ENCODE results near the gene SLCO4A1. TPM values are rescaled to one million over a fixed set of nuclear protein-coding genes. Genes with fewer than 3 reads are reported as not detected.

The SLCO4A1 gene
- total and polyA plus RNA-seq, 2 of the 4 experiments (the other 2 are of a cell fraction) = 0.72 to 1.1 TPM

DNA sequence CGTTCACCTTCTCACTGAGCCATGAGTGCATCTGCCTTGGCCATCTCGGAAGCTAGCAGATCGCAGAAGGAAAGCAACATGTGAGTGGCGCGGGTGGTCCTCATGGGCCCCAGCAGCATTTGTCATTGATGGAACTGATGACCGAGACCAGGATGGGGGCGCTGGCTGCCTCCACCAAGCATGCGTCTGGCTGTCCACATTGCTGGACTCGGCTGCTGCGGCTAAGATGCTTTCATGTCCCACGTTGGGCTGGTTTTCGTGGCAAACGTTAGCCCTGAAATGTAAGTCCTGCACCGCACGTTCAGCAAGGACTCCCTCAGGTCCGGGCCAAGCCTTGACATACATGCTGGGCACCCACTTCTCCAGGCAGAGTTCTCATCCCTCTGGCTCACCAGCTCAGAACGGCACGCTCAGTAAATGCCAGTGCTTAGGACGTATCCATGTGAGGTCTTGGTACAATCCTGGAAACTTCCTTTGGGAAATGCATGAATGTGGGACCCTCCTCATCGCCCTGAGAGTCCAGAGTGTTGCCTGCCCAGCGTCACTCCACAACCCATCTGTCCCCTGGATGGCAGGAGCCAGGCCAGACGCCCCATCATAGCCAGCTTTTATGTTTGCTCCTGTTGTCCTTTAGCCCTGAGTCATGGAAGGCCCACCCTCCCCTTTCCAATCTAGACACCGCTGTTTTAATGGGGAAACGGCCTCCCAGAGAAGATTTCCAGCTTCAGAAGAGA is 8.4 kb downstream of the SLCO4A1 start:
- H3K4ac ChIP-seq (ENCODE audit: low read depth, low read length) = peak overlapping the region; percentile 43; the same call in 1 of the 2 replicates
- intact Hi-C loops (cut with micrococcal nuclease) = no loop called here
- no peak for TF ChIP-seq CHD1 (IDR thresholded peaks at IDR 0.05; ENCODE audit: low read depth, low read length)
- no peak for TF ChIP-seq POLR2A (IDR thresholded peaks at IDR 0.05; ENCODE audit: low read depth, low read length)
- no peak for TF ChIP-seq NFE2L2 (IDR thresholded peaks at IDR 0.05; ENCODE audit: low read depth, low read length)
- TF ChIP-seq SMC3 (IDR thresholded peaks at IDR 0.05; ENCODE audit: low read depth, low read length) = no peak
- TF ChIP-seq RAD21 (IDR thresholded peaks at IDR 0.05; ENCODE audit: low read length) = no peak
- no peak for TF ChIP-seq MAFK (IDR thresholded peaks at IDR 0.05; ENCODE audit: low read depth, low read length)
- TF ChIP-seq FOS (IDR thresholded peaks at IDR 0.05; ENCODE audit: low read depth, low read length) = no peak
- TF ChIP-seq RFX5 (IDR thresholded peaks at IDR 0.05; ENCODE audit: low read depth, low read length) = no peak
- TF ChIP-seq RCOR1 (IDR thresholded peaks at IDR 0.05; ENCODE audit: insufficient replicate concordance, low read length) = no peak
- TF ChIP-seq, protein P1, sequence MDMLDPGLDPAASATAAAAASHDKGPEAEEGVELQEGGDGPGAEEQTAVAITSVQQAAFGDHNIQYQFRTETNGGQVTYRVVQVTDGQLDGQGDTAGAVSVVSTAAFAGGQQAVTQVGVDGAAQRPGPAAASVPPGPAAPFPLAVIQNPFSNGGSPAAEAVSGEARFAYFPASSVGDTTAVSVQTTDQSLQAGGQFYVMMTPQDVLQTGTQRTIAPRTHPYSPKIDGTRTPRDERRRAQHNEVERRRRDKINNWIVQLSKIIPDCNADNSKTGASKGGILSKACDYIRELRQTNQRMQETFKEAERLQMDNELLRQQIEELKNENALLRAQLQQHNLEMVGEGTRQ (IDR thresholded peaks at IDR 0.05; ENCODE audit: low read depth, low read length) = no peak
- no peak for TF ChIP-seq MAZ (IDR thresholded peaks at IDR 0.05; ENCODE audit: borderline replicate concordance, low read depth, low read length)
- TF ChIP-seq MXI1 (IDR thresholded peaks at IDR 0.05; ENCODE audit: borderline replicate concordance, low read depth, low read length) = no peak
- TF ChIP-seq, protein P2, sequence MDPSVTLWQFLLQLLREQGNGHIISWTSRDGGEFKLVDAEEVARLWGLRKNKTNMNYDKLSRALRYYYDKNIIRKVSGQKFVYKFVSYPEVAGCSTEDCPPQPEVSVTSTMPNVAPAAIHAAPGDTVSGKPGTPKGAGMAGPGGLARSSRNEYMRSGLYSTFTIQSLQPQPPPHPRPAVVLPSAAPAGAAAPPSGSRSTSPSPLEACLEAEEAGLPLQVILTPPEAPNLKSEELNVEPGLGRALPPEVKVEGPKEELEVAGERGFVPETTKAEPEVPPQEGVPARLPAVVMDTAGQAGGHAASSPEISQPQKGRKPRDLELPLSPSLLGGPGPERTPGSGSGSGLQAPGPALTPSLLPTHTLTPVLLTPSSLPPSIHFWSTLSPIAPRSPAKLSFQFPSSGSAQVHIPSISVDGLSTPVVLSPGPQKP (IDR thresholded peaks at IDR 0.05; ENCODE audit: borderline replicate concordance, low read depth, low read length) = no peak
- TF ChIP-seq CEBPB (IDR thresholded peaks at IDR 0.05; ENCODE audit: low read depth, low read length) = no peak
- no peak for TF ChIP-seq BHLHE40 (IDR thresholded peaks at IDR 0.05; ENCODE audit: low read depth, low read length)
- CTCF ChIA-PET = no interaction called here
- no peak overlapping the region for H3K4me2 ChIP-seq (ENCODE audit: low read depth, low read length)
- WGBS, 2 experiments (ENCODE audit: extremely low coverage in 2 of 2, insufficient read length in 1 of 2) = 94% methylated on average over 14 of the region's 24 CpGs; no CpG with 5 or more reads in 1 of the 2 experiments
- in situ Hi-C loops (cut with MboI; ENCODE audit: low sequenced_read_pairs) = no loop called here
- no peak overlapping the region for H3K14ac ChIP-seq (replicated peaks; ENCODE audit: low read depth, low read length)
- peak overlapping the region; percentile 40; the same call in 1 of the 3 replicates for H2BK15ac ChIP-seq (ENCODE audit: low read depth, low read length)
- no peak overlapping the region for H3K56ac ChIP-seq (ENCODE audit: extremely low read depth, insufficient read depth, low read length)
- no peak overlapping the region for H4K5ac ChIP-seq (ENCODE audit: low read depth, low read length)
- H2AK9ac ChIP-seq (replicated peaks; ENCODE audit: low read depth, low read length, poor library complexity) = peak overlapping the region; percentile 20
- BruUV-seq (replicated peaks) = no TSS peak
- no peak overlapping the region for H3K27ac ChIP-seq (ENCODE audit: insufficient read depth, low read length)
- no peak for ATAC-seq (ENCODE audit: low read depth)
- no peak overlapping the region for H3K18ac ChIP-seq (ENCODE audit: low read depth, low read length)
- H3K23ac ChIP-seq (ENCODE audit: low read depth, low read length) = no peak overlapping the region
- H3K9me3 ChIP-seq (ENCODE audit: control insufficient read depth, insufficient read depth, low read length) = no peaks in the 10 kb centered on the region
- no peak overlapping the region; a peak in 1 of 4 replicates for H4K8ac ChIP-seq (ENCODE audit: low read depth in 2 of 2, low read length in 2 of 2)
- no peak overlapping the region for H2BK5ac ChIP-seq (ENCODE audit: low read depth, low read length, poor library complexity, severe bottlenecking)
- peak overlapping the region; percentile 28; the same call in 1 of the 2 replicates for H2BK20ac ChIP-seq (ENCODE audit: low read depth, low read length)
- H2AK5ac ChIP-seq (ENCODE audit: low read depth, low read length) = peak overlapping the region; percentile 54
- H4K91ac ChIP-seq (ENCODE audit: insufficient read depth, low read depth, low read length) = peak overlapping the region; percentile 32
- no peaks in the 10 kb centered on the region for H3K27me3 ChIP-seq (ENCODE audit: control insufficient read depth, insufficient read depth, low read length)
- no peak for DNase-seq
- H3K9me1 ChIP-seq (ENCODE audit: insufficient read depth, low read length) = peaks cover 5% of the 10 kb centered on the region; the same call in 1 of the 2 replicates
- H3K79me1 ChIP-seq (ENCODE audit: low read depth in 1 of 2, low read length in 2 of 2) = no peaks in the 10 kb centered on the region
- no peaks in the 10 kb centered on the region for H4K20me1 ChIP-seq (ENCODE audit: insufficient read depth, low read length)
- POLR2A ChIA-PET (ENCODE audit: unreplicated experiment) = no interaction called here
- peak overlapping the region; percentile 25 for H2AFZ ChIP-seq (replicated peaks; ENCODE audit: low read length, poor library complexity)
- no peaks in the 10 kb centered on the region for H3K36me3 ChIP-seq (ENCODE audit: control insufficient read depth, insufficient read depth, low read length)
- H2BK120ac ChIP-seq (ENCODE audit: low read depth, low read length) = peak overlapping the region; percentile 77
- dilution Hi-C loops (cut with HindIII; ENCODE audit: low sequenced_read_pairs, unreplicated experiment) = no loop called here
- H3K4me1 ChIP-seq (ENCODE audit: control insufficient read depth, insufficient read depth, low read length) = peaks cover 13% of the 10 kb centered on the region; the same call in 1 of the 2 replicates
- H3K9ac ChIP-seq (ENCODE audit: low read depth, low read length) = no peak overlapping the region
- H3K4me3 ChIP-seq (ENCODE audit: insufficient read depth, low read depth, low read length) = no peak overlapping the region

Data from IMR-90 (cell line).